ENCODE data around the gene LTB.

DNA sequence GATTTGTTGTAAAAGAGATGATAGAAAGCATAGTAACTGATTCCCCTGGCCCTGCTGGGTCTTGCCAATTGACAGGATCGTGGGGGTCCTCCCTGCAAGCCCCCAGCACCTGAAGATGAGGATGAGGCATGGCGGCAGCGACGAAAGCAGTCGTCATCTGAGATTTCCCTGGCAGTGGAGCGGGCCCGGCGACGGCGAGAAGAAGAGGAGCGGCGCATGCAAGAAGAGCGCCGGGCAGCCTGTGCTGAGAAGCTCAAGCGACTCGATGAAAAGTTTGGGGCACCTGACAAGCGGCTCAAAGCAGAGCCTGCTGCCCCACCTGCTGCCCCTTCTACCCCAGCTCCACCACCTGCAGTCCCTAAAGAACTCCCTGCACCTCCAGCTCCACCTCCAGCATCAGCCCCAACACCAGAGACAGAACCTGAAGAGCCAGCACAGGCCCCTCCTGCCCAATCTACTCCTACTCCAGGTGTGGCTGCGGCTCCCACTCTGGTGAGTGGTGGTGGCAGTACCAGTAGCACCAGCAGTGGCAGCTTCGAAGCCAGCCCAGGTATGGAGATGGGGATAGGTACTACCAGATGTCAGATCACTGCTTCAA is 45.6 kb upstream of the LTB start:
- TF ChIP-seq, protein P1, sequence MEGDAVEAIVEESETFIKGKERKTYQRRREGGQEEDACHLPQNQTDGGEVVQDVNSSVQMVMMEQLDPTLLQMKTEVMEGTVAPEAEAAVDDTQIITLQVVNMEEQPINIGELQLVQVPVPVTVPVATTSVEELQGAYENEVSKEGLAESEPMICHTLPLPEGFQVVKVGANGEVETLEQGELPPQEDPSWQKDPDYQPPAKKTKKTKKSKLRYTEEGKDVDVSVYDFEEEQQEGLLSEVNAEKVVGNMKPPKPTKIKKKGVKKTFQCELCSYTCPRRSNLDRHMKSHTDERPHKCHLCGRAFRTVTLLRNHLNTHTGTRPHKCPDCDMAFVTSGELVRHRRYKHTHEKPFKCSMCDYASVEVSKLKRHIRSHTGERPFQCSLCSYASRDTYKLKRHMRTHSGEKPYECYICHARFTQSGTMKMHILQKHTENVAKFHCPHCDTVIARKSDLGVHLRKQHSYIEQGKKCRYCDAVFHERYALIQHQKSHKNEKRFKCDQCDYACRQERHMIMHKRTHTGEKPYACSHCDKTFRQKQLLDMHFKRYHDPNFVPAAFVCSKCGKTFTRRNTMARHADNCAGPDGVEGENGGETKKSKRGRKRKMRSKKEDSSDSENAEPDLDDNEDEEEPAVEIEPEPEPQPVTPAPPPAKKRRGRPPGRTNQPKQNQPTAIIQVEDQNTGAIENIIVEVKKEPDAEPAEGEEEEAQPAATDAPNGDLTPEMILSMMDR (IDR thresholded peaks at IDR 0.05), result no peak
- TF ChIP-seq ZFX (IDR thresholded peaks at IDR 0.05; ENCODE audit: borderline replicate concordance), result no peak

All from 22Rv1 (cell line).